ENCODE data around the gene URM1.

URM1 gene

DNA sequence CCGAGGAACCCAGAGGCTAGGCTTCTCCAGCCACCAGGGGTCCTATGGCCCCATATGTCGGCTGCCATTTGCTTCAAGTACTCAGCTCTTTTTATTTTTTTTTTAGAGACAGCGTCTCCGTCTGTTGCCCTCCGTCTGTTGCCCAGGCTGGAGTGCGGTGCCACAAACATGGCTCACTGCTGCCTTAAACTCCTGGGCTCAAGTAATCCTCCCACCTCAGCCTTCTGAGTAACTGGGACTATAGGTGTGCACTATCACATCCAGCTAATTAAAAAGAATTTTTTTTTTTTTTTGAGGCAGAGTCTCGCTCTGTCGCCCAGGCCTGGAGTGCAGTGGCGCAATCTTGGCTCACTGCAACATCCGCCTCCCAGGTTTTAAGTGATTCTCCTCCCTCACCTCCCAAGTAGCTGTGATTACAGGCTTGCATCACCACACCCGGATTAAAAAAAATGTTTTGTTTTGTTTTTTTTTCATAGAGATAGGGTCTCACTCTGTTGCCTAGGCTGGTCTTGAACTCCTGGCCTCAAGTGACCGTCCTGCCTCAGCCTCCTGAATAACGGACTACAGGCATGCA lies 58.4 kb downstream of the URM1 start:
- no peak for DNase-seq (ENCODE audit: low read depth)

DNA sequence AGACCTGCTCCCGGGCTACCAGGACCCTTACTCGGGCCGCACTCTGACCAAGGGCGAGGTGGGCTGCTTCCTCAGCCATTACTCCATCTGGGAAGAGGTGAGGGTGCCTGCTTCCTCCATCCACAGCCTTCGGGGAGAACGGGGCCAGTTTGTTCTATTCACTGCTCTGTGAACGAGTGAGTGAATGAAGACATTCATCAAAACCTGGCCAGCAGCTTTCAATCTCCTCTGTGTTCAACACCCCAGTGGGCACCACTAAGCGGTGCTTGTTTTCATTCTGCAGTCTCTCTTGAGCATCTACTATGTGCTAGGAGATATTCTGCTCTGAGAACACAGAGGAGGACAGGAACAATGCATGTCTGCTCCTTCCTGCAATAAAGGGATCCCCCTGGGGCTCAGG lies 60.0 kb downstream of the URM1 start:
- no peak for DNase-seq (ENCODE audit: low read depth)

DNA sequence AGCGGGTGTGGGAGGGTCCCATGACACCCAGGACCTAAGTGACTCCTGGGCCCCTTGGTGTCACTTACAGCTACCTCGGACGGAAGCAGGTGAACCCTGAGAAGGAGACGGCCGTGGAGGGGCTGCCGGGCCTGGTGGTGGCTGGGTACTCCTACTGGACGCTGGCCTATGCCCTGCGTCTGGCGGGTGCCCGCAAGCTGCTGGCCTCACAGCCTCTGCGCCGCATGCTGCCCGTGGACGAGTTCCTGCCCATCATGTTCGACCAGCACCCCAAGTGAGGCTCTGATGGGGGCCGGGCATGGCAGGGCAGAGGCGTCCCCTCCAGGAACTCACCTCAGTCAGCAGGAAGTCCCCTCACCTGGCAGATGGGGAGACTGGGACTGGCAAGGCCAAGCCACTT lies 63.2 kb downstream of the URM1 start:
- no peak for DNase-seq (ENCODE audit: low read depth)

DNA sequence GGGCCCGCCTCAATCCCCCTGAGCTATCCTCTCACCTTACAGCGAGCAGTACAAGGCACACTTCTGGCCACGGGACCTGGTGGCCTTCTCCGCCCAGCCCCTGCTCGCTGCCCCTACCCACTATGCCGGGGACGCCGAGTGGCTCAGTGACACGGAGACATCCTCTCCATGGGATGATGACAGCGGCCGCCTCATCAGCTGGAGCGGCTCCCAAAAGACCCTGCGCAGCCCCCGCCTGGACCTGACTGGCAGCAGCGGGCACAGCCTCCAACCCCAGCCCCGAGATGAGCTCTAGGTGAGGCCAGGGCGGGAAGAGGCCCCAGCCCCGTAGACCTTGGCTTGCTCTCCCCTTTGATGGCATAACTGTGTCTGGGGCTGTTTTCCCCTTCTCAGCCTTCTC lies 64.4 kb downstream of the URM1 start:
- no peak for DNase-seq (ENCODE audit: low read depth)

DNA sequence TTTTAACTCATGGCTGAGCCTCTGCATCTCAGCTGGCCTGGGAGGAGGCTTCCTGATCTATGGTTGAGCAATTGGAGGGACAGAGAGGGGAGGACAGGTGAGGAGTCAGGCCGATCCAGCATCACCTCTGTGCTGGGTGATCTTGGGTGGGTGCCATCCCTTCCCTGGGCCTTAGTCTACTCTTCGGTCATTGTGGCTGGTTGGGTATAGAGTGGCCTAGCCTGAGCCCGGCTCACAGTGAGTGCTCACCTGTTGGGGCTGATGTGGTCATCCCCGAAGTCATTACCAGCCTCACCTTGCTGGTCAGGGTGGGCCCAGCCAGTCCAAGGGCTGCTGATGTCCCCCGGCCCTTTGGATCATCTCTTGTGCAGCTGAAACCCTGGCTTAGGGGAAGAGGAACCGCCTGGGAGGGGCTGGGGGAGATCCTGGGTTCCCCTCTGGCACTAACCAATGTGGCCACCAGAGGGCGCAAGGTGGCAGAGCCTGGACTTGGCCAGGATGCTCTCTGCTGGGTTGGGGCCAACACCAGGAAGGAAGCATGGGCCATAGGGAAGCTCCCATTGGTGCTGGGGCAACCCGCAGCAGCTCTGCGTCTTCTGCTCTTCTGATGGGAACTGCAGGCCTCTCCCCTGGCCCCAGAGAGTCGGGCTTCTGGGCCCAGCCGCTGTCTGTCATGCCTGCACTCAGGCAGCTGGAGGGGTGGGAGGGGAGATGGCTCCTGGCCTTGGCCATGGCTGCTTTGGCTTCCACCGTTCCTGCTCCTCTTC lies 67.4 kb downstream of the URM1 start:
- peak; percentile 93 for DNase-seq (ENCODE audit: low read depth)

DNA sequence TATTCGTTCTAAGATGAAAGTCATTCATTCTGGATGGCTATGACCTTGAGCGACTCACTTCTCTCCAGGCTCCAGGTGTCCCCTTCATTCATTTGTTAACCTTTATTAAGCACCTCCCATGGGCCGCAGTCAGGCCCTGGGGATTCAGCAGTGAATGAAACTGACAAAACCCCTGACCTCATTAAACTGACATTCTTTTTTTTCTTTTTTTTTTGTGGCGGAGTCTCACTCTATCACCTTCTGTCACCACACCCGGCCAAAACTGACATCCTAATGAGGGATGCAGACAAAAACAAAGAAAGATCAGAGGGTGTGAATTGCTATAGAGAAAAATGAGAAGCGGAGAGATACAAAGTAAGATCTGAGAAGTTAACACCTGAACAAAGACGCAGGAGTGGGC lies 68.1 kb downstream of the URM1 start:
- no peak for DNase-seq (ENCODE audit: low read depth)
